ENCODE measurements around the gene ECHDC3.
"Not testable (repeated sequence)": the region's sequence is repeated elsewhere in the genome, so short reads cannot be mapped to it uniquely, and the experiment has no call there.

Gene ECHDC3

GRCh38 chr10:11719496-11720259, 22.5 kb upstream of the ECHDC3 start:
- no peak for DNase-seq

- DNase-seq, result no peak
Observed at GRCh38 chr10:11720260-11720741, 21.9 kb upstream of the ECHDC3 start.

- no peak for DNase-seq
Observed at GRCh38 chr10:11721806-11722205, 20.4 kb upstream of the ECHDC3 start.

GRCh38 chr10:11723359-11723758, 18.8 kb upstream of the ECHDC3 start:
- DNase-seq, result no peak

- no peak for DNase-seq
Observed at GRCh38 chr10:11724938-11725776, 17.0 kb upstream of the ECHDC3 start.

GRCh38 chr10:11725912-11726311, 16.3 kb upstream of the ECHDC3 start:
- no peak for DNase-seq

GRCh38 chr10:11727563-11727962, 14.6 kb upstream of the ECHDC3 start:
- DNase-seq, result no peak

GRCh38 chr10:11728353-11728752, 13.8 kb upstream of the ECHDC3 start:
- no peak for DNase-seq

GRCh38 chr10:11729790-11730315, 12.3 kb upstream of the ECHDC3 start:
- DNase-seq, result no peak

GRCh38 chr10:11730779-11731178, 11.4 kb upstream of the ECHDC3 start:
- DNase-seq, result no peak

- not testable (repeated sequence) for DNase-seq
Observed at GRCh38 chr10:11736767-11737166, 5.4 kb upstream of the ECHDC3 start.

- not testable (repeated sequence) for DNase-seq
Observed at GRCh38 chr10:11737258-11738032, 4.7 kb upstream of the ECHDC3 start.

- no peak for DNase-seq
Observed at GRCh38 chr10:11740907-11741306, 1.3 kb upstream of the ECHDC3 start.

- no peak for DNase-seq
Observed at GRCh38 chr10:11741608-11742007, 574 bp upstream of the ECHDC3 start.

- no peak for DNase-seq
Observed at GRCh38 chr10:11742779-11743298, 657 bp downstream of the ECHDC3 start.

- DNase-seq, result no peak
Observed at GRCh38 chr10:11743461-11744338, 1.5 kb downstream of the ECHDC3 start.

GRCh38 chr10:11745045-11745444, 2.9 kb downstream of the ECHDC3 start:
- DNase-seq, result no peak

- DNase-seq, result no peak
Observed at GRCh38 chr10:11746883-11747539, 4.8 kb downstream of the ECHDC3 start.

GRCh38 chr10:11748866-11749265, 6.7 kb downstream of the ECHDC3 start:
- no peak for DNase-seq

- DNase-seq, result no peak
Observed at GRCh38 chr10:11750420-11750819, 8.2 kb downstream of the ECHDC3 start.

- DNase-seq, result no peak
Observed at GRCh38 chr10:11754173-11754572, 12.0 kb downstream of the ECHDC3 start.

Data from activated naive CD4-positive, alpha-beta T cell treated with Interleukin-2 at 50 U/mL for 16 hours (primary cell).